PC-3 (cell line): ENCODE results near the gene MAP3K8. TPM values are rescaled to one million over a fixed set of nuclear protein-coding genes. Genes with fewer than 3 reads are reported as not detected.

ENCODE experiments used
- ATAC-seq: fragments of 200-7000 bp; cut with Tn5 transposase; 2 replicates; pipeline ENCODE4 v1.9.1; 2020; ENCODE audit warnings: mild to moderate bottlenecking, moderate library complexity
- BruUV-seq: library from RNA; stranded (reverse); fragments of 400-500 nt; replicated peaks from 2 replicates; lab custom pipeline; 2021; lab: Mats Ljungman, UMichigan
- CTCF ChIA-PET: fragments of 300-600 bp; sonication (Branson Sonifier 250); formaldehyde crosslinking; loops from one replicate; lab custom pipeline; 2022; ENCODE audit warnings: antibody characterized with exemption; lab: Charles Lee
- POLR2A ChIA-PET: fragments of 300-600 bp; sonication (Branson Sonifier 250); formaldehyde crosslinking; loops from one replicate; lab custom pipeline; 2022; ENCODE audit warnings: antibody characterized with exemption; ENCODE audit not compliant: unreplicated experiment; lab: Charles Lee
- DNase-seq: peaks from one replicate; pipeline ENCODE4 v3.0.0-alpha.2; 2015
- H2AFZ ChIP-seq: fragments of 300-600 bp; sonication (generic); 2 replicates; pipeline ENCODE4 v1.6.0; 2016; ENCODE audit warnings: antibody characterized with exemption, low read length
- H3F3A ChIP-seq: fragments of 300-600 bp; sonication (generic); one replicate; pipeline ENCODE4 v1.6.0; 2017; ENCODE audit warnings: antibody characterized with exemption, low read length, control low read depth, mild to moderate bottlenecking; ENCODE audit not compliant: unreplicated experiment
- H3K27ac ChIP-seq: fragments of 300-600 bp; sonication (generic); 2 replicates; pipeline ENCODE4 v1.5.1; 2016; ENCODE audit warnings: mild to moderate bottlenecking, low read length
- H3K27me3 ChIP-seq: fragments of 300-600 bp; sonication (generic); 2 replicates; pipeline ENCODE4 v1.6.1; 2016; ENCODE audit warnings: low read length, mixed read lengths
- H3K36me3 ChIP-seq: fragments of 300-600 bp; sonication (generic); 2 replicates; pipeline ENCODE4 v1.6.1; 2016; ENCODE audit warnings: low read depth, mixed run types, low read length, mixed read lengths
- H3K4me1 ChIP-seq: fragments of 300-600 bp; sonication (generic); 2 replicates; pipeline ENCODE4 v1.5.1; 2016; ENCODE audit warnings: low read length; ENCODE audit not compliant: insufficient read depth
- H3K4me2 ChIP-seq: fragments of 300-600 bp; sonication (generic); 2 replicates; pipeline ENCODE4 v1.6.0; 2016; ENCODE audit warnings: low read length
- H3K4me3 ChIP-seq: fragments of 300-600 bp; sonication (generic); 2 replicates; pipeline ENCODE4 v1.5.1; 2016; ENCODE audit warnings: mild to moderate bottlenecking, low read length, mixed read lengths
- H3K79me2 ChIP-seq: fragments of 300-600 bp; sonication (generic); 2 replicates; pipeline ENCODE4 v1.6.1; 2017; ENCODE audit warnings: low read length, mixed read lengths
- H3K9ac ChIP-seq: fragments of 300-600 bp; sonication (generic); 2 replicates; pipeline ENCODE4 v1.6.0; 2016; ENCODE audit warnings: mild to moderate bottlenecking, low read length
- H3K9me2 ChIP-seq: fragments of 300-600 bp; sonication (generic); replicated peaks from 2 replicates; pipeline ENCODE4 v1.6.1; 2016; ENCODE audit warnings: mixed run types, low read length, mixed read lengths
- H3K9me3 ChIP-seq: fragments of 300-600 bp; sonication (generic); 2 replicates; pipeline ENCODE4 v1.6.1; 2016; ENCODE audit warnings: low read length, mixed read lengths
- H4K20me1 ChIP-seq: fragments of 300-600 bp; sonication (generic); 2 replicates; pipeline ENCODE4 v1.6.1; 2016; ENCODE audit warnings: low read length, mixed read lengths
- CTCF ChIP-seq: fragments of 300-600 bp; sonication (generic); conservative IDR thresholded peaks from 2 replicates; pipeline ENCODE4 v1.5.1; 2017; ENCODE audit warnings: antibody characterized with exemption, low read depth, mild to moderate bottlenecking, low read length
- EZH2 ChIP-seq: fragments of 300-600 bp; sonication (generic); IDR thresholded peaks from one replicate; pipeline ENCODE4 v1.6.1; 2017; ENCODE audit warnings: antibody characterized with exemption, mild to moderate bottlenecking, low read length; ENCODE audit not compliant: unreplicated experiment
- EZH2phosphoT487 ChIP-seq: fragments of 300-600 bp; sonication (generic); IDR thresholded peaks from 2 replicates; pipeline ENCODE4 v1.6.1; 2018; ENCODE audit warnings: mild to moderate bottlenecking, antibody characterized with exemption, low read length, borderline replicate concordance
- intact Hi-C: fragments of 100-400 bp; cut with micrococcal nuclease; formaldehyde crosslinking; loops from 2 replicates; pipeline ENCODE4 v1.9.0; 2023
- total RNA-seq: library from RNA; depleted of rRNA; stranded (reverse); fragments of >200 nt; gene quantifications from 2 replicates; pipeline ENCODE4 v1.2.3, GENCODE V29; 2014

Gene MAP3K8
- total RNA-seq, 1 experiment from 2014 or later = 6.5 TPM

- H3K79me2 ChIP-seq = no peaks in the 10 kb centered on the region
Observed at GRCh38 chr10:30398788-30399187, 35.2 kb upstream of the MAP3K8 start.

GRCh38 chr10:30403494-30403893, 30.5 kb upstream of the MAP3K8 start:
- H3K9me2 ChIP-seq = no peaks in the 10 kb centered on the region
- H3K27me3 ChIP-seq = no peaks in the 10 kb centered on the region
- H3K9me3 ChIP-seq = no peaks in the 10 kb centered on the region
- H3K4me3 ChIP-seq = no peak overlapping the region
- no peaks in the 10 kb centered on the region for H4K20me1 ChIP-seq
- no peak overlapping the region for H3K27ac ChIP-seq
- POLR2A ChIA-PET = no interaction called here
- CTCF ChIA-PET = no interaction called here
- H3K79me2 ChIP-seq = no peaks in the 10 kb centered on the region
- no TSS peak for BruUV-seq
- no peak overlapping the region for H2AFZ ChIP-seq
- no peak for ATAC-seq
- no peak overlapping the region for H3K9ac ChIP-seq
- intact Hi-C loops = no loop called here
- DNase-seq = no peak
- H3K4me1 ChIP-seq = no peaks in the 10 kb centered on the region
- TF ChIP-seq CTCF = no peak
- TF ChIP-seq EZH2phosphoT487 = no peak
- no peak for TF ChIP-seq EZH2
- H3F3A ChIP-seq = no peaks in the 10 kb centered on the region
- no peaks in the 10 kb centered on the region for H3K36me3 ChIP-seq
- no peak overlapping the region for H3K4me2 ChIP-seq

More at GRCh38 chr10:30398788-30399187, 35.2 kb upstream of the MAP3K8 start:
- POLR2A ChIA-PET = no interaction called here
- H3K4me1 ChIP-seq = no peaks in the 10 kb centered on the region
- H4K20me1 ChIP-seq = no peaks in the 10 kb centered on the region
- no peaks in the 10 kb centered on the region for H3K9me2 ChIP-seq
- no TSS peak for BruUV-seq
- H3K4me2 ChIP-seq = no peak overlapping the region
- ATAC-seq = no peak
- H3K27ac ChIP-seq = no peak overlapping the region
- no peak overlapping the region for H3K9ac ChIP-seq
- no peaks in the 10 kb centered on the region for H3K27me3 ChIP-seq
- H3K4me3 ChIP-seq = no peak overlapping the region
- no peaks in the 10 kb centered on the region for H3K36me3 ChIP-seq
- TF ChIP-seq EZH2 (no peak), EZH2phosphoT487 (no peak), CTCF (no peak)
- CTCF ChIA-PET = no interaction called here
- H3F3A ChIP-seq = no peaks in the 10 kb centered on the region
- intact Hi-C loops = no loop called here
- H3K9me3 ChIP-seq = no peaks in the 10 kb centered on the region
- H2AFZ ChIP-seq = no peak overlapping the region
- no peak for DNase-seq

- ChIA-PET CTCF (no interaction called here), POLR2A (no interaction called here)
- no peak for DNase-seq
- H3F3A ChIP-seq = no peaks in the 10 kb centered on the region
- intact Hi-C loops = no loop called here
- H4K20me1 ChIP-seq = no peaks in the 10 kb centered on the region
- no peak for TF ChIP-seq CTCF
- TF ChIP-seq EZH2phosphoT487 = no peak
- TF ChIP-seq EZH2 = no peak
- no peak overlapping the region for H2AFZ ChIP-seq
- no peak overlapping the region for H3K4me2 ChIP-seq
- no peaks in the 10 kb centered on the region for H3K4me1 ChIP-seq
- no peak overlapping the region for H3K4me3 ChIP-seq
- H3K9ac ChIP-seq = no peak overlapping the region
- no peaks in the 10 kb centered on the region for H3K9me2 ChIP-seq
- no peaks in the 10 kb centered on the region for H3K9me3 ChIP-seq
- H3K27ac ChIP-seq = no peak overlapping the region
- H3K79me2 ChIP-seq = no peaks in the 10 kb centered on the region
- H3K36me3 ChIP-seq = no peaks in the 10 kb centered on the region
- H3K27me3 ChIP-seq = no peaks in the 10 kb centered on the region
- BruUV-seq = no TSS peak
- ATAC-seq = no peak
Observed at GRCh38 chr10:30404540-30404939, 29.4 kb upstream of the MAP3K8 start.
